ENCODE data around the gene SVEP1.

- TF ChIP-seq CTCF (IDR thresholded peaks at IDR 0.05; ENCODE audit: low read length) (no peak), EZH2 (IDR thresholded peaks at IDR 0.05; ENCODE audit: borderline replicate concordance, low read length) (no peak)
These were observed 190.3 kb downstream of the SVEP1 start for GRCh38 chr9:110389148-110389750.

All from OCI-LY1 (cell line).